Activated CD8-positive, alpha-beta memory T cell treated with anti-CD3 and anti-CD28 coated beads for 36 hours (primary cell): ENCODE results near the gene HHAT. TPM values are rescaled to one million over a fixed set of nuclear protein-coding genes. Genes with fewer than 3 reads are reported as not detected.

ENCODE experiments used
- CTCF ChIA-PET: fragments of 350-600 bp; sonication (Branson Sonifier 250); formaldehyde crosslinking; loops from one replicate; lab custom pipeline; 2021; ENCODE audit warnings: antibody characterized with exemption; lab: Charles Lee
- POLR2A ChIA-PET: fragments of 350-600 bp; sonication (Branson Sonifier 250); formaldehyde crosslinking; loops from one replicate; lab custom pipeline; 2021; ENCODE audit warnings: antibody characterized with exemption; lab: Charles Lee
- total RNA-seq, 2 experiments: library from RNA; stranded (reverse); gene quantifications; one replicate each; pipeline ENCODE4 v1.2.3, GENCODE V29; 2021

Gene HHAT
- total RNA-seq, 2 experiments from 2014 or later: 0.82 to 1.5 TPM

GRCh38 chr1:210674151-210674550 lies 345.4 kb downstream of the HHAT start:
- ChIA-PET POLR2A (no interaction called here), CTCF (no interaction called here)

- POLR2A ChIA-PET: no interaction called here
Measured at GRCh38 chr1:210676539-210676938, 347.8 kb downstream of the HHAT start.

GRCh38 chr1:210677533-210677932 lies 348.8 kb downstream of the HHAT start:
- ChIA-PET CTCF (interaction anchor here (1.2 kb wide), 1 partner anchor 133 kb away, joined by 4 read pairs; no protein-coding TSS in a partner anchor), POLR2A (no interaction called here)

More at GRCh38 chr1:210676539-210676938, 347.8 kb downstream of the HHAT start:
- CTCF ChIA-PET: no interaction called here

- ChIA-PET POLR2A (no interaction called here), CTCF (interaction anchor here (1.2 kb wide), 1 partner anchor 134 kb away, joined by 4 read pairs; no protein-coding TSS in a partner anchor)
Measured at GRCh38 chr1:210678306-210678705, 349.6 kb downstream of the HHAT start.

GRCh38 chr1:210681158-210681557 lies 352.5 kb downstream of the HHAT start:
- CTCF ChIA-PET: no interaction called here
- POLR2A ChIA-PET: no interaction called here

- ChIA-PET POLR2A (no interaction called here), CTCF (no interaction called here)
Measured at GRCh38 chr1:210683403-210684047, 354.8 kb downstream of the HHAT start.

GRCh38 chr1:210684466-210685294 lies 356.0 kb downstream of the HHAT start:
- CTCF ChIA-PET: no interaction called here
- POLR2A ChIA-PET: no interaction called here

GRCh38 chr1:210685295-210685650 lies 356.6 kb downstream of the HHAT start:
- ChIA-PET POLR2A (no interaction called here), CTCF (no interaction called here)

GRCh38 chr1:210686841-210687240 lies 358.1 kb downstream of the HHAT start:
- CTCF ChIA-PET: no interaction called here

GRCh38 chr1:210687582-210688279 lies 359.0 kb downstream of the HHAT start:
- POLR2A ChIA-PET: interaction anchor here (0.6 kb wide), 1 partner anchor 355 kb away, joined by 3 read pairs; no protein-coding TSS in a partner anchor
- CTCF ChIA-PET: no interaction called here

More at GRCh38 chr1:210686841-210687240, 358.1 kb downstream of the HHAT start:
- POLR2A ChIA-PET: no interaction called here

GRCh38 chr1:210688512-210689234 lies 360.0 kb downstream of the HHAT start:
- ChIA-PET POLR2A (no interaction called here), CTCF (no interaction called here)

- ChIA-PET CTCF (no interaction called here), POLR2A (no interaction called here)
Measured at GRCh38 chr1:210689826-210690225, 361.1 kb downstream of the HHAT start.

- POLR2A ChIA-PET: no interaction called here
- CTCF ChIA-PET: no interaction called here
Measured at GRCh38 chr1:210690236-210690635, 361.5 kb downstream of the HHAT start.

GRCh38 chr1:210691039-210691610 lies 362.4 kb downstream of the HHAT start:
- CTCF ChIA-PET: no interaction called here
- POLR2A ChIA-PET: no interaction called here

GRCh38 chr1:210692796-210693195 lies 364.1 kb downstream of the HHAT start:
- CTCF ChIA-PET: no interaction called here
- POLR2A ChIA-PET: no interaction called here

GRCh38 chr1:210695026-210695425 lies 366.3 kb downstream of the HHAT start:
- ChIA-PET POLR2A (no interaction called here), CTCF (no interaction called here)

GRCh38 chr1:210696709-210697108 lies 368.0 kb downstream of the HHAT start:
- CTCF ChIA-PET: no interaction called here
- POLR2A ChIA-PET: no interaction called here

GRCh38 chr1:210697185-210697584 lies 368.5 kb downstream of the HHAT start:
- CTCF ChIA-PET: no interaction called here

GRCh38 chr1:210698661-210699060 lies 370.0 kb downstream of the HHAT start:
- POLR2A ChIA-PET: no interaction called here
- CTCF ChIA-PET: no interaction called here

More at GRCh38 chr1:210697185-210697584, 368.5 kb downstream of the HHAT start:
- POLR2A ChIA-PET: no interaction called here
